Fibroblast of lung (primary cell): ENCODE results near the gene VPS45. TPM values are rescaled to one million over a fixed set of nuclear protein-coding genes. Genes with fewer than 3 reads are reported as not detected.

Experiments
- DNase-seq, 2 donors: peaks; one replicate each; pipeline versions ENCODE4 v3.0.0 to v3.0.0-alpha.2; 2010; ENCODE audit warnings: low read depth in 2 of 2
- H2AFZ ChIP-seq: 2 replicates; pipeline ENCODE4 v1.5.1; 2012; ENCODE audit warnings: low read length, control low read depth, inconsistent platforms
- H3K27ac ChIP-seq: 2 replicates; pipeline ENCODE4 v1.5.1; 2011; ENCODE audit warnings: low read length, control low read depth; ENCODE audit not compliant: insufficient read depth
- H3K27me3 ChIP-seq: 2 replicates; pipeline ENCODE4 v1.5.1; 2011; ENCODE audit warnings: mild to moderate bottlenecking, low read length; ENCODE audit not compliant: control insufficient read depth, insufficient read depth
- H3K36me3 ChIP-seq: 2 replicates; pipeline ENCODE4 v1.5.1; 2011; ENCODE audit warnings: low read length; ENCODE audit not compliant: control insufficient read depth, insufficient read depth
- H3K4me1 ChIP-seq: 2 replicates; pipeline ENCODE4 v1.5.1; 2011; ENCODE audit warnings: low read length; ENCODE audit not compliant: control insufficient read depth, insufficient read depth; ENCODE audit errors: extremely low read depth
- H3K4me2 ChIP-seq: 2 replicates; pipeline ENCODE4 v1.5.1; 2011; ENCODE audit warnings: low read length, control low read depth; ENCODE audit not compliant: insufficient read depth; ENCODE audit errors: extremely low read depth
- H3K4me3 ChIP-seq, 4 experiments: fragments of 200-600 bp in 1 of 4; sonication (generic) in 1 of 4; replicated peaks in 1 of 4; 2 replicates each; pipeline ENCODE4 v1.5.1; 2011 to 2016; ENCODE audit warnings: low read length in 4 of 4, low read depth in 3 of 4, mild to moderate bottlenecking in 3 of 4, control low read depth in 2 of 4, inconsistent platforms in 1 of 4, mixed read lengths in 1 of 4; ENCODE audit not compliant: insufficient read depth in 1 of 4; ENCODE audit errors: control extremely low read depth in 1 of 4
- H3K79me2 ChIP-seq: 2 replicates; pipeline ENCODE4 v1.5.1; 2012; ENCODE audit warnings: mild to moderate bottlenecking, low read length, inconsistent platforms; ENCODE audit not compliant: control insufficient read depth, insufficient read depth
- H3K9ac ChIP-seq: 2 replicates; pipeline ENCODE4 v1.5.1; 2011; ENCODE audit warnings: mild to moderate bottlenecking, low read length, control low read depth; ENCODE audit not compliant: insufficient read depth
- H3K9me3 ChIP-seq: 2 replicates; pipeline ENCODE4 v1.5.1; 2012; ENCODE audit warnings: low read depth, low read length; ENCODE audit not compliant: control insufficient read depth, insufficient read depth
- H4K20me1 ChIP-seq: 2 replicates; pipeline ENCODE4 v1.5.1; 2011; ENCODE audit warnings: low read length; ENCODE audit not compliant: control insufficient read depth, insufficient read depth; ENCODE audit errors: extremely low read depth
- CTCF ChIP-seq, 2 donors: IDR thresholded peaks in 1 of 2; conservative IDR thresholded peaks in 1 of 2; 1 replicate in 1 of 2; 2 replicates in 1 of 2; pipeline ENCODE4 v1.5.1; 2011 to 2012; ENCODE audit warnings: low read length in 2 of 2, control low read depth in 1 of 2, inconsistent platforms in 1 of 2, low read depth in 1 of 2, mild to moderate bottlenecking in 1 of 2
- EZH2 ChIP-seq: IDR thresholded peaks from 2 replicates; pipeline ENCODE4 v1.5.1; 2012; ENCODE audit warnings: low read length, control low read depth, mild to moderate bottlenecking; ENCODE audit errors: missing control alignments
- polyA plus RNA-seq, 2 donors: library from polyadenylated mRNA; depleted of rRNA in 1 of 2; stranded (reverse) in 1 of 2; unstranded in 1 of 2; fragments of >200 nt; gene quantifications; 2 replicates each; pipeline ENCODE4 v1.2.1, GENCODE V29; 2011 to 2012; ENCODE audit warnings: missing spikeins in 1 of 2
- total RNA-seq: library from RNA; depleted of rRNA; stranded (reverse); fragments of >200 nt; gene quantifications from 2 replicates; pipeline ENCODE4 v1.2.1, GENCODE V29; 2014

VPS45 gene
- total and polyA plus RNA-seq, 2 donors (not counting 1 experiment from before 2014, with no cell fraction given): 42.6 to 50.0 TPM

- Histone ChIP-seq H3K4me1 (peaks cover 16% of the 10 kb centered on the region), H3K9ac (no peak overlapping the region), H2AFZ (no peak overlapping the region), H3K4me3 (no peak overlapping the region), H3K27me3 (no peaks in the 10 kb centered on the region), H3K4me2 (no peak overlapping the region), H3K36me3 (peaks cover 33% of the 10 kb centered on the region), H3K79me2 (peaks cover 52% of the 10 kb centered on the region), H3K27ac (no peak overlapping the region), H4K20me1 (no peaks in the 10 kb centered on the region), H3K9me3 (no peaks in the 10 kb centered on the region)
- TF ChIP-seq CTCF (conservative IDR thresholded peaks at IDR 0.05 in 1 of 2, IDR thresholded peaks at IDR 0.05 in 1 of 2; ENCODE audit: low read depth in 1 of 2, low read length in 2 of 2): no peak
- TF ChIP-seq EZH2: no peak
- no peak for DNase-seq
Measured at GRCh38 chr1:150154143-150154542, 86.6 kb downstream of the VPS45 start.

- no peak for DNase-seq
- Histone ChIP-seq H3K9ac (no peak overlapping the region), H3K4me2 (no peak overlapping the region), H3K4me1 (peaks cover 24% of the 10 kb centered on the region), H3K4me3 (no peak overlapping the region), H3K9me3 (no peaks in the 10 kb centered on the region), H3K36me3 (peaks cover 41% of the 10 kb centered on the region), H3K27ac (no peak overlapping the region), H2AFZ (no peak overlapping the region), H3K79me2 (peaks cover 53% of the 10 kb centered on the region), H3K27me3 (no peaks in the 10 kb centered on the region), H4K20me1 (no peaks in the 10 kb centered on the region)
- TF ChIP-seq EZH2 (no peak), CTCF (conservative IDR thresholded peaks at IDR 0.05 in 1 of 2, IDR thresholded peaks at IDR 0.05 in 1 of 2; ENCODE audit: low read depth in 1 of 2, low read length in 2 of 2) (no peak)
Measured at GRCh38 chr1:150155413-150156071, 88.0 kb downstream of the VPS45 start.

GRCh38 chr1:150156868-150157603 is 89.5 kb downstream of the VPS45 start:
- Histone ChIP-seq H3K9ac (no peak overlapping the region), H3K4me3 (no peak overlapping the region), H4K20me1 (no peaks in the 10 kb centered on the region), H3K79me2 (peaks cover 38% of the 10 kb centered on the region), H3K27me3 (no peaks in the 10 kb centered on the region), H3K4me1 (peaks cover 29% of the 10 kb centered on the region), H3K27ac (no peak overlapping the region), H3K9me3 (no peaks in the 10 kb centered on the region), H3K36me3 (peaks cover 41% of the 10 kb centered on the region), H3K4me2 (no peak overlapping the region), H2AFZ (no peak overlapping the region)
- peak in 1 of 2 donors; percentile 77 for DNase-seq
- TF ChIP-seq CTCF (conservative IDR thresholded peaks at IDR 0.05 in 1 of 2, IDR thresholded peaks at IDR 0.05 in 1 of 2; ENCODE audit: low read depth in 1 of 2, low read length in 2 of 2): no peak
- no peak for TF ChIP-seq EZH2
